Activated CD8-positive, alpha-beta memory T cell treated with anti-CD3 and anti-CD28 coated beads for 36 hours (primary cell): ENCODE results near the gene HAUS5. TPM values are rescaled to one million over a fixed set of nuclear protein-coding genes. Genes with fewer than 3 reads are reported as not detected.

Experiments used
- CTCF ChIA-PET: fragments of 350-600 bp; sonication (Branson Sonifier 250); formaldehyde crosslinking; loops from one replicate; lab custom pipeline; 2021; ENCODE audit warnings: antibody characterized with exemption; lab: Charles Lee
- POLR2A ChIA-PET: fragments of 350-600 bp; sonication (Branson Sonifier 250); formaldehyde crosslinking; loops from one replicate; lab custom pipeline; 2021; ENCODE audit warnings: antibody characterized with exemption; lab: Charles Lee
- total RNA-seq, 2 experiments: library from RNA; stranded (reverse); gene quantifications; one replicate each; pipeline ENCODE4 v1.2.3, GENCODE V29; 2021

HAUS5 gene
- total RNA-seq, 2 experiments from 2014 or later: 38.8 to 40.9 TPM

- ChIA-PET CTCF (interaction anchor here (1.1 to 1.2 kb wide), 2 partner anchors 9 to 37 kb away, joined by 3 to 5 read pairs; no protein-coding TSS in a partner anchor), POLR2A (no interaction called here)
These were observed 43.1 kb downstream of the HAUS5 start for GRCh38 chr19:35655600-35655999.

- ChIA-PET POLR2A (no interaction called here), CTCF (interaction anchor here (1.2 kb wide), 1 partner anchor 36 kb away, joined by 5 read pairs; no protein-coding TSS in a partner anchor)
These were observed 44.2 kb downstream of the HAUS5 start for GRCh38 chr19:35656700-35657099.

GRCh38 chr19:35657904-35658700 lies 45.6 kb downstream of the HAUS5 start:
- CTCF ChIA-PET: no interaction called here
- POLR2A ChIA-PET: interaction anchor here (1.1 kb wide), 1 partner anchor 10 kb away, joined by 3 read pairs; the partner anchor contains the start of gene COX6B1

GRCh38 chr19:35661995-35662340 lies 49.4 kb downstream of the HAUS5 start:
- POLR2A ChIA-PET: interaction anchor here (0.6 to 0.7 kb wide), 3 partner anchors 57 to 1109 kb away, joined by 3 to 8 read pairs (median 4); no protein-coding TSS in a partner anchor
- CTCF ChIA-PET: no interaction called here

- ChIA-PET CTCF (interaction anchor here (1.0 kb wide), 1 partner anchor 8 kb away, joined by 3 read pairs; no protein-coding TSS in a partner anchor), POLR2A (no interaction called here)
These were observed 51.4 kb downstream of the HAUS5 start for GRCh38 chr19:35663981-35664380.

GRCh38 chr19:35665157-35665556 lies 52.6 kb downstream of the HAUS5 start:
- ChIA-PET CTCF (interaction anchor here (1.0 kb wide), 1 partner anchor 9 kb away, joined by 3 read pairs; no protein-coding TSS in a partner anchor), POLR2A (no interaction called here)

GRCh38 chr19:35665604-35666003 lies 53.1 kb downstream of the HAUS5 start:
- POLR2A ChIA-PET: no interaction called here
- CTCF ChIA-PET: interaction anchor here (0.6 kb wide), 1 partner anchor 17 kb away, joined by 3 read pairs; no protein-coding TSS in a partner anchor

GRCh38 chr19:35666251-35666913 lies 53.8 kb downstream of the HAUS5 start, which contains the start of gene UPK1A:
TSS of gene UPK1A (plus strand) at chr19:35666517. CDS start at chr19:35666813, 296 bp downstream.
- POLR2A ChIA-PET: no interaction called here
- CTCF ChIA-PET: interaction anchor here (0.6 kb wide), 1 partner anchor 17 kb away, joined by 3 read pairs; no protein-coding TSS in a partner anchor

- ChIA-PET POLR2A (no interaction called here), CTCF (interaction anchor here (0.7 to 0.9 kb wide), 3 partner anchors 71 to 232 kb away, joined by 3 read pairs; no protein-coding TSS in a partner anchor)
These were observed 57.0 kb downstream of the HAUS5 start for GRCh38 chr19:35669566-35669965.

- CTCF ChIA-PET: interaction anchor here (0.7 to 0.9 kb wide), 3 partner anchors 70 to 232 kb away, joined by 3 read pairs; no protein-coding TSS in a partner anchor
- POLR2A ChIA-PET: no interaction called here
These were observed 57.4 kb downstream of the HAUS5 start for GRCh38 chr19:35669974-35670373.

- CTCF ChIA-PET: no interaction called here
These were observed 58.2 kb downstream of the HAUS5 start for GRCh38 chr19:35670686-35671085.

GRCh38 chr19:35671818-35672217 lies 59.3 kb downstream of the HAUS5 start:
- POLR2A ChIA-PET: no interaction called here
- CTCF ChIA-PET: interaction anchor here (0.7 kb wide), 1 partner anchor 37 kb away, joined by 3 read pairs; no protein-coding TSS in a partner anchor

More at GRCh38 chr19:35670686-35671085, 58.2 kb downstream of the HAUS5 start:
- POLR2A ChIA-PET: no interaction called here

- CTCF ChIA-PET: interaction anchor here (0.7 kb wide), 1 partner anchor 92 kb away, joined by 3 read pairs; no protein-coding TSS in a partner anchor
- POLR2A ChIA-PET: interaction anchor here (0.6 to 1.1 kb wide), 2 partner anchors 13 to 25 kb away, joined by 5 to 14 read pairs; partner anchors contain the start of gene COX6B1
These were observed 60.7 kb downstream of the HAUS5 start for GRCh38 chr19:35673121-35673804.

Other genes with a start within 250 kb of the HAUS5 start
- gene GPR42, start 241.7 kb upstream of the HAUS5 start, total RNA-seq: not detected
- gene FFAR2, start 164.5 kb upstream of the HAUS5 start, total RNA-seq: not detected
- not detected for gene KRTDAP, start 122.3 kb upstream of the HAUS5 start, total RNA-seq
- gene DMKN, start 99.1 kb upstream of the HAUS5 start, total RNA-seq: 1 to 10 TPM in 1 of 2 experiments, under 1 TPM in 1; 0.65 to 2.0 TPM
- gene SBSN, start 84.4 kb upstream of the HAUS5 start, total RNA-seq: not detected
- not detected for gene GAPDHS, start 79.3 kb upstream of the HAUS5 start, total RNA-seq
- gene TMEM147, start 67.1 kb upstream of the HAUS5 start, total RNA-seq: 100 to 1,000 TPM; 106 to 110 TPM
- not detected for gene ATP4A, start 49.1 kb upstream of the HAUS5 start, total RNA-seq
- gene PMIS2, start 26.6 kb upstream of the HAUS5 start, total RNA-seq: not detected
- 100 to 1,000 TPM; 102 to 104 TPM for gene RBM42, start 16.3 kb downstream of the HAUS5 start, total RNA-seq
- 1 to 10 TPM; 2.0 to 2.1 TPM for gene ETV2, start 29.0 kb downstream of the HAUS5 start, total RNA-seq
- 100 to 1,000 TPM; 426 to 431 TPM for gene COX6B1, start 35.6 kb downstream of the HAUS5 start, total RNA-seq
- gene UPK1A, start 53.8 kb downstream of the HAUS5 start, total RNA-seq: under 1 TPM; 0.23 to 0.38 TPM
- 100 to 1,000 TPM; 278 to 282 TPM for gene ZBTB32, start 91.8 kb downstream of the HAUS5 start, total RNA-seq
- 10 to 100 TPM; 52.0 to 53.1 TPM for gene KMT2B, start 105.3 kb downstream of the HAUS5 start, total RNA-seq
- 10 to 100 TPM; 82.6 to 85.6 TPM for gene IGFLR1, start 129.7 kb downstream of the HAUS5 start, total RNA-seq
- gene U2AF1L4, start 132.7 kb downstream of the HAUS5 start, total RNA-seq: 10 to 100 TPM; 24.9 to 26.6 TPM
- gene PSENEN, start 132.9 kb downstream of the HAUS5 start, total RNA-seq: 10 to 100 TPM; 50.8 to 53.4 TPM
- gene LIN37, start 135.8 kb downstream of the HAUS5 start, total RNA-seq: 10 to 100 TPM in 1 of 2 experiments, 1 to 10 TPM in 1; 7.3 to 10.5 TPM
- under 1 TPM in 1 of 2 experiments, not detected in 1; 0.21 TPM for gene HSPB6, start 144.3 kb downstream of the HAUS5 start, total RNA-seq
- 10 to 100 TPM; 33.7 to 37.0 TPM for gene PROSER3, start 145.4 kb downstream of the HAUS5 start, total RNA-seq
- gene ARHGAP33, start 162.8 kb downstream of the HAUS5 start, total RNA-seq: 10 to 100 TPM; 12.0 to 16.5 TPM
- gene PRODH2, start 200.1 kb downstream of the HAUS5 start, total RNA-seq: not detected
- not detected for gene NPHS1, start 239.8 kb downstream of the HAUS5 start, total RNA-seq
- gene KIRREL2, start 244.2 kb downstream of the HAUS5 start, total RNA-seq: 1 to 10 TPM; 1.0 TPM